Testis (tissue), 3 donors: ENCODE results near the gene CCDC149. TPM values are rescaled to one million over a fixed set of nuclear protein-coding genes. Genes with fewer than 3 reads are reported as not detected.

ENCODE experiments used
- DNase-seq: peaks from one replicate; pipeline ENCODE4 v3.0.0-alpha.2; 2019
- H3K27ac ChIP-seq, 2 donors: fragments of 200-600 bp; sonication (generic); one replicate each; pipeline ENCODE4 v1.5.1; 2019
- H3K27me3 ChIP-seq: fragments of 200-600 bp; sonication (generic); one replicate; pipeline ENCODE4 v1.5.1; 2019
- H3K36me3 ChIP-seq: fragments of 200-600 bp; sonication (generic); one replicate; pipeline ENCODE4 v1.5.1; 2017; ENCODE audit warnings: low read depth; ENCODE audit errors: missing control alignments
- H3K4me1 ChIP-seq: fragments of 200-600 bp; sonication (generic); one replicate; pipeline ENCODE4 v1.5.1; 2019
- H3K4me3 ChIP-seq, 2 donors: fragments of 200-600 bp; sonication (generic); one replicate each; pipeline ENCODE4 v1.5.1; 2017 to 2019
- H3K9me3 ChIP-seq: fragments of 200-600 bp; sonication (generic); one replicate; pipeline ENCODE4 v1.5.1; 2017
- CTCF ChIP-seq, 3 experiments: fragments of 450-650 bp in 2 of 3; fragments of 200-600 bp in 1 of 3; sonication (generic) in 1 of 3; IDR thresholded peaks; one replicate each; pipeline ENCODE4 v1.5.1; 2016 to 2019; ENCODE audit warnings: antibody characterized with exemption in 3 of 3, mild to moderate bottlenecking in 2 of 3, moderate library complexity in 1 of 3
- POLR2A ChIP-seq: fragments of 450-650 bp; IDR thresholded peaks from one replicate; pipeline ENCODE4 v1.6.1; 2017; ENCODE audit warnings: antibody characterized with exemption, mild to moderate bottlenecking, moderate library complexity
- WGBS, 2 donors: methylation state at CpG; one replicate each; pipeline ENCODE4 v1.1.5; 2018; 5-methylcytosine and 5-hydroxymethylcytosine counted together
- intact Hi-C: fragments of 100-400 bp; cut with DNase I; formaldehyde crosslinking; loops from one replicate; pipeline ENCODE4 v1.15.1; 2023; ENCODE audit warnings: low total_unique reads
- polyA plus RNA-seq: library from polyadenylated mRNA; stranded (reverse); fragments of 350-450 nt; fragmentation: Illumina TruSeq; extraction: RNeasy Lipid Tissue Mini Kit (QIAGEN cat#74804); gene quantifications from one replicate; pipeline ENCODE4 v1.2.3, GENCODE V29; 2014; ENCODE audit warnings: low read depth, low replicate concordance; ENCODE audit not compliant: insufficient read depth
- total RNA-seq, 2 donors: library from RNA; depleted of rRNA; stranded (reverse); fragments of >200 nt; gene quantifications; one replicate each; pipeline ENCODE4 v1.2.3, GENCODE V29; 2016

CCDC149 gene
- total and polyA plus RNA-seq, 3 donors from 2014 or later: 9.4 to 17.2 (median 12.6) TPM

GRCh38 chr4:24877868-24878635 is 34.8 kb downstream of the CCDC149 start:
- no peak overlapping the region for H3K4me3 ChIP-seq
- H3K27ac ChIP-seq: no peak overlapping the region
- no peaks in the 10 kb centered on the region for H3K9me3 ChIP-seq
- no peaks in the 10 kb centered on the region for H3K4me1 ChIP-seq
- 80 to 81% methylated on average over 9 of the region's 9 CpGs for WGBS, 2 donors
- intact Hi-C loops: no loop called here
- DNase-seq: no peak
- no peaks in the 10 kb centered on the region for H3K27me3 ChIP-seq
- TF ChIP-seq CTCF (IDR thresholded peaks at IDR 0.05) (no peak), POLR2A (no peak)
- H3K36me3 ChIP-seq: no peaks in the 10 kb centered on the region

GRCh38 chr4:24876431-24876830 is 36.4 kb downstream of the CCDC149 start:
- H3K36me3 ChIP-seq: no peaks in the 10 kb centered on the region
- DNase-seq: no peak
- no peaks in the 10 kb centered on the region for H3K9me3 ChIP-seq
- no peak overlapping the region for H3K4me3 ChIP-seq
- WGBS, 2 donors: 90 to 99% methylated on average over 6 of the region's 6 CpGs
- H3K4me1 ChIP-seq: no peaks in the 10 kb centered on the region
- H3K27ac ChIP-seq: no peak overlapping the region
- intact Hi-C loops: no loop called here
- TF ChIP-seq POLR2A: no peak
- no peak for TF ChIP-seq CTCF (IDR thresholded peaks at IDR 0.05)
- no peaks in the 10 kb centered on the region for H3K27me3 ChIP-seq

- 73 to 100% methylated on average over 1 to 2 of the region's 2 CpGs for whole genome bisulfite sequencing, 2 donors
- H3K4me1 ChIP-seq: no peaks in the 10 kb centered on the region
- no peak overlapping the region for H3K27ac ChIP-seq
- H3K36me3 ChIP-seq: no peaks in the 10 kb centered on the region
- H3K9me3 ChIP-seq: no peaks in the 10 kb centered on the region
- TF ChIP-seq POLR2A (no peak), CTCF (IDR thresholded peaks at IDR 0.05) (no peak)
- no peak overlapping the region for H3K4me3 ChIP-seq
- intact Hi-C loops: no loop called here
- H3K27me3 ChIP-seq: no peaks in the 10 kb centered on the region
- DNase-seq: no peak
These were observed 40.1 kb downstream of the CCDC149 start for GRCh38 chr4:24872720-24873119.

- H3K4me1 ChIP-seq: no peaks in the 10 kb centered on the region
- H3K4me3 ChIP-seq: no peak overlapping the region
- H3K27me3 ChIP-seq: no peaks in the 10 kb centered on the region
- TF ChIP-seq POLR2A: no peak
- no peaks in the 10 kb centered on the region for H3K36me3 ChIP-seq
- H3K27ac ChIP-seq: no peak overlapping the region
- DNase-seq: no peak
- intact Hi-C loops: no loop called here
- no peaks in the 10 kb centered on the region for H3K9me3 ChIP-seq
- 79 to 92% methylated on average over 3 of the region's 3 CpGs for WGBS, 2 donors
These were observed 41.6 kb downstream of the CCDC149 start for GRCh38 chr4:24871210-24871609.

- intact Hi-C loops: no loop called here
- no peak for TF ChIP-seq POLR2A
- TF ChIP-seq CTCF (IDR thresholded peaks at IDR 0.05): no peak
- DNase-seq: no peak
- no peaks in the 10 kb centered on the region for H3K9me3 ChIP-seq
- WGBS, 2 donors: 86 to 88% methylated on average over 9 of the region's 9 CpGs
- H3K4me1 ChIP-seq: no peaks in the 10 kb centered on the region
- no peaks in the 10 kb centered on the region for H3K36me3 ChIP-seq
- H3K27me3 ChIP-seq: no peaks in the 10 kb centered on the region
- H3K27ac ChIP-seq: no peak overlapping the region
- H3K4me3 ChIP-seq: no peak overlapping the region
These were observed 45.0 kb downstream of the CCDC149 start for GRCh38 chr4:24867766-24868296.
